NCI-H446 treated with DMSO at 0.1 percent for 48 hours (cell line): Measurements from ENCODE around the gene PDS5A.
"Not testable (repeated sequence)": the region's sequence is repeated elsewhere in the genome, so short reads cannot be mapped to it uniquely, and the experiment has no call there.

Experiments
- DNase-seq: peaks from one replicate; lab custom pipeline; 2025; lab: John Stamatoyannopoulos, UW

The PDS5A gene

DNA sequence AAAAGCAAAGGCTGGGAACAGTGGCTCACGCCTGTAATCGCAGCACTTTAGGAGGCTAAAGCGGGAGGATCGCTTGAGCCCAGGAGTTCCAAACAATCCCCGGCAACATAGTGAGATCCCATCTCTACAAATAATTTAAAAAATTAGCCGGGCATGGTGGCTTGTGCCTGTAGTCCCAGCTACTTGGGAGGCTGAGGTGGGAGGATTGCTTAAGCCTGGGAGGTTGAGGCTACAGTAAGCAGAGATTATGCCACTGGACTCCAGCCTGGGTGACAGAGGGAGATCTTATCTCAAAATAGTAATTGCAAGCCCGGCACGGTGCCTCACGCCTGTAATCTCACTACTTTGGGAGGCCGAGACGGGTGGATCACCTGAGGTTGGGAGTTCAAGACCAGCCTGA, 139.3 kb downstream of the PDS5A start:
- not testable (repeated sequence) for DNase-seq

DNA sequence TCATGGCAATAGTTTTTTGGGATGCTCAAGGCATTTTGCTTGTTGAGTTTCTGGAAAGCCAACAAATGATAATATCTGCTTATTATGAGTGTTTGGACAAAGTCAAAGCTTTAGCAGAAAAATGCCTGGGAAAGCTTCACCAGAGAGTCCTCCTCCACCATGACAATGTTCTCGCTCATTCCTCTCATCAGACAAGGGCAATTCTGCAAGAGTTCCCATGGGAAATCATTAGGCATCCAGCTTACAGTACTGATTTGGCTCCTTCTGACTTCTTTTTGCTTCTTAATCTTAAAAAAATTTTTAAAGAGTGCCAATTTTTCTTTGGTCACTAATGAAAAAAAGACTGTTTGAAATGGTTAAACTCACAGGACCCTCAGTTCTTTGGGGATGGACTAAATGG, 143.4 kb downstream of the PDS5A start:
- no peak for DNase-seq

DNA sequence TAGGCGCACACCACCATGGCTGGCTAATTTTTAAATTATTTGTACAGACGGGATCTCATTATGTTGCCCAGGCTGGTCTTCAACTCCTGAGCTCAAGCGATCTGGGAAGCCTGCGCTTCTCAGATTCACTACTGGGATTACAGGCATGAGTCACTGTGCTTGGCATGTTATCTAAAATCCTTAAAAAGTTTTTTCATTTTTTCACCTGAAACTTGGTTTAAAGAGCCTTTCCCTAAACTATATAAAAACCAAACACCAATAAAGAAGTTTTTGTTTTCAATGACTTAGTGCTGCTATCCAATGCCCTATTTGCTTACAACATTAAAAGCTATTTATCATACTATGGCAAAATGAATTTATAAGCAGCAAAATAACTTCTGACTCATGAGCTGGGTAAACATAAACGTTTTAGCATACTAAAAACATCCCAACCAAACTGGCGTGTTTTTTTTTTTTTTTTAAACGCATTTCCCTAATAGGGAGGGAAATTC, 151.9 kb downstream of the PDS5A start:
- DNase-seq = no peak

DNA sequence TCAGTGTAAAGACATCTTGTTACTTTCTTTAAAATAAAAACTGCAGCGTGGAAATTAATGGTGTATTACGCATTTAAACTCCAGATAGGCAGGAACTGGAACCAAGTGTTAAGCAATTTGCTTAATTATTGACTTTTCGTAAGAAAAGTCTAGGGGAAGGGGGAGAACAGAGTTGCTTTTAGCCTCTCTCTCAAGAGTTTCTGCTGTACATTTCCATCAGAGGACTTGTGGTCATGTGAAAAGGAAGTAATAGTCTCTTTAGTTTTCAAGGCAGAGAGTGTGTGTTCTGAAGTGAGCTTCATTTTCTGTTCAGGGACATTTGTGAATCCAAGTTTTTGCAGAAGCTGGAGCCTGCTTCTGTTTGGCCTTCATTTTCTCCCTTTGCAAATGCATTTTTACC, 152.6 kb downstream of the PDS5A start:
- no peak for DNase-seq

DNA sequence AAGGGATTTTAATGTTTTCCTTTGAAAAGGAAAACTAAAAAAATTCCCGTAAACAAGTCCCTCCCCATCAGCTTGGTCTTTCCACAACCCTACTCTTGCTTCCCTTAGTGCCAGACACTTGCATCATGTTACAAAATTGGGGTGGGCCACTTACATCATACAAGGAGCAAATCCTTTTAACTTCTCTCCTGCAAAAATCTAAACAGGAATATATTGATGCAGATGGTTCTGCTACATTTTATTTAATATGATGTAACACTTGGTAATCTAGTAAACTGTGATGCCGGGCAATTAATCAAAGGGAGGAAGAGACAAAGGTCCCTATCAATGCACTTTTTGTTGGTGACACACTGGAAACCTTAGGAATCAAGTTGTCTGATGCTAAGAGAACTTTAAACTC, 154.5 kb downstream of the PDS5A start:
- no peak for DNase-seq

DNA sequence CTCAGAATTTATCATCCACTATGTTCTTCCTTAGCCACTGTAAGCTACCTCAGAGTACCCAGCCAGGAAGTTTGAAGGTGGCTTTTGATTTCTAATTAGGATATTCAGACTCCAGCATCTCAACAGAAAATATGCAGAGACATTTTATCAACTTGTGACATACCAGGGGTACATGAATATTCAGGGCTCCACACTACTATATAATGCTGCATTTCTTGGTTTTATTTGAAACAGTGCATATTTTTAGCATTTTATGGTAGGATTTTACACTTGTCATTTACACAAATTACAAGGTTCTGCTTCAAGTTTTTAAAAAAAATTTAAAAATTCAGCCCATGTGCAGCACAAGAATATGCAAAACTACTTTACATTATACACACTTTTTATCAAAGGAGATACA, 155.0 kb downstream of the PDS5A start:
- no peak for DNase-seq

DNA sequence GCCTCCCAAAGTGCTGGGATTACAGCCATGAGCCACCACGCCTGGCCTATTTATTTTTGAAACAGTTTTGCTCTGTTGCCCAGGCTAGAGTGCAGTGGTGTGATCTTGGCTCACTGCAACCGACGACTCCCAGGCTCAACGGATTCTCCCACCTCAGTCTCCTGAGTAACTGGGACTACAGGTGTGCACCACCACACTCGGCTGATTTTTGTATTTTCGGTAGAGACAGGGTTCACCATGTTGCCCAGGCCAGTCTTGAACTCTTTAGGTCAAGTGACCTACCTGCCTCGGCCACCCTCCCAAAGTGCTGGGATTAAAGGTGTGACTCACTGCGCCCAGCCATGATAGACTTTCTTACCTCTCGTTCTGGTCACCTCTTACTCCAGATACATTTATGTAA, 155.8 kb downstream of the PDS5A start:
- no peak for DNase-seq

DNA sequence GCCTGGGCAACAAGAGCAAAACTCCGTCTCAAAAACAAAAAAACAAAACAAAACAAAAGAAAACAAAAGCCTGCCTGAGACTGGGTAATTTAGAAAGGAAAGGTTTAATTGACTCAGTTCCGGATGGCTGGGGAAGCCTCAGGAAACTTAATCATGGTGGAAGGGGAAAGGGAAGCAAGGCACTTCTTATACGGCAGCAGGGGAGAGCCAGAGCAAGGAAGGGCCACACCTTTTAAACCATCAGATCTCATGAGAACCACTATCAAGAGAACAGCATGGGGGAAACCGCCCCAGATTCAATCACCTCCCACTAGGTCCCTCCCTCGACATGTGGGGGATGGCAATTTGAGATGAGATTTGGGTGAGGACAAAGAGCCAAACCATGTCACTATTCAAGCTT, 157.5 kb downstream of the PDS5A start:
- DNase-seq = no peak

DNA sequence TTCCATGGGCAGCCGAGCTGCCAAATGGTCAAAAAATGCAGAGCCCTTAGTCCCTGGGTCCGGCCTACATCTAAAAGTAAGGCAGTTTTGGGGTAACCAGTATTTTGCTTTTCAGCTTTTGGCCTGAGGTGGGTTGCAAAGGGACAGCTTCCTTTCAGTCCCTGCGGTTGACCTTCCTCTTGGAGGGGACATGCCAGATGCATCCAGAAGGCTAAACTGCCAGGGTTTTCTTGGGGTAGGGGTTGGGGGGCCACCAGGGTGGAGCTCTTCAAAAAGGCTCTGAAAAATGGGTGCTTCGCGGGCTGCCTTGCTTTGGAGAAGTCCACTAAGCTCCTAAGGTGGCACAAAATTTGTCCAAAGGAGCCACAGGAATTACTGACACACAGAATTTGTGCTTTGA, 159.1 kb downstream of the PDS5A start:
- DNase-seq = no peak

DNA sequence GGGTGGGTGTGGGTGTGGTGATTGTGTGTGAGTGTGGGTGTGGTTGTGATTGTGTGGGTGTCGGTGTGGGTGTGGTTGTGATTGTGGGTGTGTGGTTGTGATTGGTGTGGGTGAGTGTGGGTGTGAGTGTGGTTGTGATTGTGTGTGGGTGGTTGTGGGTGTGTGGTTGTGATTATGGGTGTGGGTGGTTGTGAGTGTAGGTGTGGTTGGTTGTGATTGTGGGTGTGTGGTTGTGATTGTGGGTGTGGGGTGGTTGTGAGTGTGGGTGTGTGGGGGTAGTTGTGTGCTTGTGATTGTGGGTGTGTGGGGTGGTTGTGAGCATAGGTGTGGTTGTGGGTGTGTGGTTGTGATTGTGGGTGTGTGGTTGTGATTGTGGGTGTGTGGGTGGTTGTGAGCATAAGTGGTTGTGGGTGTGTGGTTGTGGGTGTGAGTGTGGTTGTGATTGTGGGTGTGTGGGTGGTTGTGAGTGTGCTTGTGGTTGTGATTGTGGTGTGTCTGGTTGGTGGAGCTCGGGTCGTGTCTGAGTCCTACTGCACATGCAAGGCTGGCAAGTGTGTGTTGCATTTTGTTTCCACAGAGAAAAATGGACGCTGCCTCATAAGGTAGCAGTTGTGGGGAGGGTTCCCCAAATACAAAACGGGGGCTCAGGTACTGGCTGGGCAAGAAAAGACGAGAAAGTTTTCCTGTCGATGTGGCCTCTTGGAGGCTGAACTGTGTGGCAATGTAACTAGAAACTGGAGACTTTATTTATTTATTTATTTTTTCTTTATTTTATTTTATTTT, 163.1 kb downstream of the PDS5A start:
- no peak for DNase-seq

DNA sequence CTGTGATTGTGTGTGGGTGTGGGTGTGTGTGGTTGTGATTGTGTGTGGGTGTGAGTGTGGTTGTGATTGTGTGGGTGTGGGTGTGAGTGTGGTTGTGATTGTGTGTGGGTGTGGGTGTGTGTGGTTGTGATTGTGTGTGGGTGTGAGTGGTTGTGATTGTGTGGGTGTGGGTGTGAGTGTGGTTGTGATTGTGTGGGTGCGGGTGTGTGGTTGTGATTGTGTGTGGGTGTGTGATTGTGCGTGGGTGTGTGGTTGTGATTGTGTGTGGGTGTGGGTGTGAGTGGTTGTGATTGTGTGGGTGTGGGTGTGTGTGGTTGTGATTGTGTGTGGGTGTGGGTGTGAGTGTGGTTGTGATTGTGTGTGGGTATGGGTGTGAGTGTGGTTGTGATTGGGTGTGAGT, 163.9 kb downstream of the PDS5A start:
- not testable (repeated sequence) for DNase-seq

DNA sequence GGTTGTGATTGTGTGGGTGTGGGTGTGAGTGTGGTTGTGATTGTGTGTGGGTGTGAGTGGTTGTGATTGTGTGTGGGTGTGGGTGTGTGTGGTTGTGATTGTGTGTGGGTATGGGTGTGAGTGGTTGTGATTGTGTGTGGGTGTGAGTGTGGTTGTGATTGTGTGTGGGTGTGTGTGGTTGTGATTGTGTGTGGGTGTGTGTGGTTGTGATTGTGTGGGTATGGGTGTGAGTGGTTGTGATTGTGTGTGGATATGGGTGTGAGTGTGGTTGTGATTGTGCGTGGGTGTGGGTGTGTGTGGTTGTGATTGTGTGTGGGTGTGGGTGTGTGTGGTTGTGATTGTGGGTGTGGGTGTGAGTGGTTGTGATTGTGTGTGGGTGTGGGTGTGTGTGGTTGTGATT, 164.7 kb downstream of the PDS5A start:
- not testable (repeated sequence) for DNase-seq

DNA sequence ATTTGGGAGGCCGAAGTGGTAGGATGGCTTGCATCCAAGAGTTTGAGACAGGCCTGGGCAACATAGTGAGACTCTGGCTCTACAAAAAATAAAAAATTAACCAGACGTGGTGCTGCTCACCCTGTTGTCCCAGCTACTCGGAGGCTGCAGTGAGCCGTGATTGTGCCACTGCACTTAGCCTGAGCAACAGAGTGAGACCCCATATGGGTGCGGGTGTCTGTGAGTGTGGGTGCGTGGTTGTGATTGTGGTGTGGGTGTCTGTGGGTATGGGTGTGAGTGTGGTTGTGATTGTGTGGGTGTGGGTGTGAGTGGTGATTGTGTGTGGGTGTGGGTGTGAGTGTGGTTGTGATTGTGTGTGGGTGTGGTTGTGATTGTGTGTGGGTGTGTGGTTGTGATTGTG, 165.2 kb downstream of the PDS5A start:
- no peak for DNase-seq

DNA sequence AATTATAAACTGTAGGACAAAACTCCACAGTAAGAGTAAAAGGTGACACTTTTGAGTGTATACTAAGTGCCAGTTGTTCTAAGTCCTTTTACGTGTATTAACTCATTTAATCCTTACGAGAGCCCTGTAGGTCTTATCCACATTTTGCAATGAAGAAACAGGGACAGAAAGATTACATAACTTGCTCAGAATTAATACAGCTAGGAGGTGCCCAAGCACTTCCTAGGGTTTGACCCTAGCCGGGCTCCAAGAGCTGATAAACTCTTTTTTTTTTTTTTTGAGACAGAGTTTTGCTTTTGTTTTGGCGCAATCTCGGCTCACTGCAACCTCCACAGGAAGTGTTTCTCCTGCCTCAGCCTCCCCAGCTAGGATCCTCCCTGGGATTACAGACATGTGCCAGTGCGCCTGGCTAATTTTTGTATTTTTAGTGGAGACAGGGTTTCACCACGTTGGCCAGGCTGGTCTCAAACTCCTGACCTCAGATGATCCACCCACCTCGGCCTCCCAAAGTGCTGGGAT, 169.4 kb downstream of the PDS5A start:
- DNase-seq = no peak

DNA sequence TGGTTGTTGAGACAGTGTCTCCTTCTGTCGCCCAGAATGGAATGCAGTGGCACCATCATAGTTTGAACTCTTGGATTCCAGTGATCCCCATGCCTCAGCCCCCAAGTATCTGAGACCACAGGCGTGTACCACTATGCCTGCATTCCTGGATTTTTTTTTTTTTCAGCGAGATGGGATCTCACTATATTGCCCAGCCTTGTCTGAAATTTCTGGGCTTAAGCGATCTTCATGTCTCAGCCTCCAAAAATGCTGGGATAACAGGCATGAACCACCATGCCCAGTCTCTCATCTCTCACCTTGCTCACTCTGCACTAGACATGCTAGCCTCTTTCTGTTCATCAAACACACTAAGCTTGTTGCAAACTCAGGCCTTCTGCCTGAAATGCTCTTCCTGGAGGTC, 175.7 kb downstream of the PDS5A start:
- DNase-seq = no peak

DNA sequence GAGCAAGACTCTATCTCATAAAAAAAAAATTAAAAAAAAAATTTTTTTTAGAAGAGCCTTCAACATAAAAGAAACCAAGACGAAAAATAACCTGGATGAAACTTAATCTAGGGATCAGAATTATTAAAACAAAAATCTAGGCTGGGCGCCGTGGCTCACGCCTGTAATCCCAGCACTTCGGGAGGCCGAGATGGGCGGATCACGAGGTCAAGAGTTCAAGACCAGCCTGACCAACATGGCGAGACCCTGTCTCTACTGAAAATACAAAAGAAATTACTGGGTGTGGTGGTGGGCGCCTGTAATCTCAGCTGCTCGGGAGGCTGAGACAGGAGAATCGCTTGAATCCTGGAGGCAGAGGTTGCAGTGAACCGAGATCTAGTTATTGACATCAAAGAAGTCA, 184.7 kb downstream of the PDS5A start:
- DNase-seq = not testable (repeated sequence)

DNA sequence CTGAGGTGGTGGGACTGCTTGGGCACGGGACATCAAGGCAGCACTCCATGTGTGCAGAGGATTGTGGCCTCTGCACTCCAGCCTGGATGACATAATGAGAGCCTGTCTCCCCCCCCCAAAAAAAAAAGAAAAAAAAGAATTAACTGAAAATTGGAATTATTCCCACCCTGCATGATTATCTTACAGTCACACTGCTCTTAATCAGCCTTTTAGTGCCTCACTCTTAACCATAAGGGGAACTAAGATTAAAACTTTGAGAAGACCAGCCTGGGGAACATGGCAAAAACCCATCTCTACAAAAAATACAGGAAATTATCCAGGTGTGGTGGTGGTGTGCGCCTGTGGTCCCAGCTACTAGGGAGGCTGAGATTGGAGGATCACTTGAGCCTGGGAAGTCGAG, 185.2 kb downstream of the PDS5A start:
- DNase-seq = no peak

DNA sequence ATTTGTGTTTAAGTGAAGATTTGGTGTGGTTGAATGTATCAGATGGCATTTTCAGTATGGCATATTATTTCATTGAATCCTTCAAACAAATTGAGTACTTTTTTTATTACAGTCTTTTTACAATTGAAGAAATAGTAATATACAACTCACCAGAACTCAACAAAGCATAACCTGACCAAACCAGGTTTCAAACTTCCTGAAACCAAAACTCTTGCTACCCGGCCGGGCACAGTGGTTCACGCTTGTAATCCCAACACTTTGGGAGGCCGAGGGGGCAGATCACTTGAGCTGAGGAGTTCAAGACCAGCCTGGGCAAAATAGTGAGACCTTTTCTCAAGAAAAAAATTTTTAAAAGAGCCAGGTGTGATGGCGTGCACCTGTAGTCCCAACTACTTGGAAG, 185.6 kb downstream of the PDS5A start:
- no peak for DNase-seq

DNA sequence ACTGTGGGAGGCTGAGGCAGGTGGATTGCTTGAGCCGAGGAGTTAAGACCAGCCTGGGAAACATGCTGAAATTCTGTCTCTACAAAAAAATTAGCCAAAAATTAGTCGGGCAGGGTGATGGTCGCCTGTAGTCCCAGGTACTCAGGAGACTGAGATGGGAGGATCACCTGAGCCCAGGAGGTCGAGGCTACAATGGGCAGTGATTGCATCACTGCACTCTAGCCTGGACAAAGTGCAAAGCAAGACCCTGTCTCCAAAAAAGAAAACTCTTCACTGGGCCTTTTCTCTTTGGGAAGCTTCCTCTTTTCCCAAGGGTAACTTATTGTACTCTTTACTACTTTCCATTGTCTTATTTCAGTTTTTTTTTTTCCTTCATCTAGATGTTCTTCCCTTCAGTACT, 190.9 kb downstream of the PDS5A start:
- no peak for DNase-seq

DNA sequence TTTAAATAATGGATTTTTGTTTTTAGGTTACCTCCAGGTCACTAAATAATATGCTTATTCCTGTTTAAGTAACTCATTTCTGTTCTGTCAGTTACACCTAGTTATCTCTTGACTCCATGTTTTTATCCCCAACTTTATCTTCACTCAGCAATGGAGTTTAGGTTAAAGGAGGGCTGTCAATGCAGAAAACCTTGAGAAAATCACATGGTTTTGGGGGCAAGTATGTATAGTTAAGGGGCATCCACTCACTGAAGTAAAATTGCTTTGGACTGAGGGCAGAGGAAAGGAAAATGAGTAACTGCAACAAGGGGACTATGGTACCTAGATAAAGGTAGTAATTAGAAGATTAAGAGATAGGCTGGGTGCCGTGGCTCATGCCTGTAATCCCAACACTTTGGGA, 192.6 kb downstream of the PDS5A start:
- DNase-seq = no peak

DNA sequence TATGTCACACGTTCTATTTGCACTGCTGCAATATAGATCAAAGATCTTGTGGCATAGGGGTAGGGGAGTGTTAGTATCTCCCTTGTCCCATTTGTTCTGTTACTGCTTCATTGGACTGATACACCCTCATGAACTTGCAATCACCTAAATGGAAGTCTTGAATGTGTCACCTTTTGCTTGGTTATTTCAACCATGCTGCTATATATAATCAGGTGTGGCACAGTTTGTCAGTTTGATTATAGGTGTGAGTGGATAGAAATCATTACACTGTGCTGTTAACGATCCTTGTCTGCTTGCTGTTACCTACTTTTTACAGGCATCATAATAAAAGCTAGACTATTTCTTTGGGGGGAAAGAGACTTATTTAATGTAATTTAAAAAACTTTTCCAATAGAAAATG, 195.7 kb downstream of the PDS5A start:
- DNase-seq = not testable (repeated sequence)
